ENCODE data around the gene ARHGAP24.

ARHGAP24 gene

DNA sequence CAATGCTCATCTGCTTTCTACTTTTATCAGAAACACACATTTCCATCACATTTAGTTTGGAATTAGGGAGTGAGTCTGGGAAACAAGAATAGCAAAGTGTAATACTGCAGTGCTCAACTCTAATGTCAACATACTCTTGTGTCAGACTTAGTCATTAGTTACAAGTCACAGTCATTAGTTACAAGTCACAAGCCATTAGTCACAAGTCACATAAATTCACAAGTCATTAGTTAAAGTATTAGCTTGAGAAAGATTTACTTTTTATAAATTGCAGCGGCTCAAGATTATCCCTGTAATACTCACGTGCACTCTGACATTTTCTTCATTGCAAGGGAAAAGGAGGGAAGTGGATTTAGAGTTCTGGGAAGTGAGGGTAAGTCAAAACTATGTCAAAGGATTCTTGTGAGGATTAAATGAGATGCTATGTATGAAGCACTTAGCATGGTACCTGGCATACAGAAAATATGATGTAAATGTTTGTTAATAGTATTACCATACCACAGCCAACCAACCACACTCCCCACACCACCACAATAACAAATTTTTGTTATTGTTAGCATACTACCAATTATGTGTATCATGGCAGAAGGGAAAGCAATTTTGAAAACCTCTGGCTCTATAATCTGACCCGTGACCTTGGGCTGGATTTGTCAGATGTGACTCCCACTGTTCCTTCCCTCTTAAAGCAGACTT, 116.6 kb downstream of the ARHGAP24 start:
- TF ChIP-seq, protein P1, sequence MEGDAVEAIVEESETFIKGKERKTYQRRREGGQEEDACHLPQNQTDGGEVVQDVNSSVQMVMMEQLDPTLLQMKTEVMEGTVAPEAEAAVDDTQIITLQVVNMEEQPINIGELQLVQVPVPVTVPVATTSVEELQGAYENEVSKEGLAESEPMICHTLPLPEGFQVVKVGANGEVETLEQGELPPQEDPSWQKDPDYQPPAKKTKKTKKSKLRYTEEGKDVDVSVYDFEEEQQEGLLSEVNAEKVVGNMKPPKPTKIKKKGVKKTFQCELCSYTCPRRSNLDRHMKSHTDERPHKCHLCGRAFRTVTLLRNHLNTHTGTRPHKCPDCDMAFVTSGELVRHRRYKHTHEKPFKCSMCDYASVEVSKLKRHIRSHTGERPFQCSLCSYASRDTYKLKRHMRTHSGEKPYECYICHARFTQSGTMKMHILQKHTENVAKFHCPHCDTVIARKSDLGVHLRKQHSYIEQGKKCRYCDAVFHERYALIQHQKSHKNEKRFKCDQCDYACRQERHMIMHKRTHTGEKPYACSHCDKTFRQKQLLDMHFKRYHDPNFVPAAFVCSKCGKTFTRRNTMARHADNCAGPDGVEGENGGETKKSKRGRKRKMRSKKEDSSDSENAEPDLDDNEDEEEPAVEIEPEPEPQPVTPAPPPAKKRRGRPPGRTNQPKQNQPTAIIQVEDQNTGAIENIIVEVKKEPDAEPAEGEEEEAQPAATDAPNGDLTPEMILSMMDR (IDR thresholded peaks at IDR 0.05; ENCODE audit: low read depth, low read length): no peak
- in situ Hi-C loops (cut with HindIII; ENCODE audit: low sequenced_read_pairs): no loop called here
- no peak overlapping the region for H3K4me3 ChIP-seq (ENCODE audit: low read depth, low read length)
- no peak for DNase-seq (ENCODE audit: low read depth, low spot score)

- H3K4me3 ChIP-seq (ENCODE audit: low read depth, low read length): no peak overlapping the region
- no peak for DNase-seq (ENCODE audit: low read depth, low spot score)
- TF ChIP-seq, protein P1 (IDR thresholded peaks at IDR 0.05; ENCODE audit: low read depth, low read length): no peak
- in situ Hi-C loops (cut with HindIII; ENCODE audit: low sequenced_read_pairs): no loop called here
Observed at GRCh38 chr4:85595098-85595775, 120.3 kb downstream of the ARHGAP24 start.

GRCh38 chr4:85595796-85596559, 121.0 kb downstream of the ARHGAP24 start:
- TF ChIP-seq, protein P1 (IDR thresholded peaks at IDR 0.05; ENCODE audit: low read depth, low read length): no peak
- H3K4me3 ChIP-seq (ENCODE audit: low read depth, low read length): no peak overlapping the region
- in situ Hi-C loops (cut with HindIII; ENCODE audit: low sequenced_read_pairs): no loop called here
- DNase-seq (ENCODE audit: low read depth, low spot score): no peak

GRCh38 chr4:85598936-85599335, 124.0 kb downstream of the ARHGAP24 start:
- H3K4me3 ChIP-seq (ENCODE audit: low read depth, low read length): no peak overlapping the region
- TF ChIP-seq, protein P1 (IDR thresholded peaks at IDR 0.05; ENCODE audit: low read depth, low read length): no peak
- in situ Hi-C loops (cut with HindIII; ENCODE audit: low sequenced_read_pairs): no loop called here
- DNase-seq (ENCODE audit: low read depth, low spot score): no peak

DNA sequence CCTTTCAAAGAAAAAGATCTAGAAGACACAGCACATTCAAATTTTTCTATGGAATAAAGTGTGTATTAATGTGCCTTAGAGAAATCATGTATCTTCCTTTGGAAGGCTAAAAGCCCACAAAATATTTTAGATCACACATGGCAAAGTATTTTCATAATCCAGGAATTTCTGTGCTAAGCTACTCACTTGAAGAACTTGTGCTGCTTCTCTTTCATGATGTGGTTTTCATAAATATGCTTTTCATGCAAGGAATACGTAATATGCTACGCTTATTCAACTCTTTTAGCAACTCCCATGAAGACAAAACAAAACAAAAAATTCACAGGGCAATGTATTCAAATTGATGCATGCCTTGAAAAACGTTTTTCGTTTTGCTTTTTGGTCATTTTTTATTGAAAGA, 125.6 kb downstream of the ARHGAP24 start:
- DNase-seq (ENCODE audit: low read depth, low spot score): no peak
- in situ Hi-C loops (cut with HindIII; ENCODE audit: low sequenced_read_pairs): no loop called here
- H3K4me3 ChIP-seq (ENCODE audit: low read depth, low read length): no peak overlapping the region
- TF ChIP-seq, protein P1 (IDR thresholded peaks at IDR 0.05; ENCODE audit: low read depth, low read length): no peak

DNA sequence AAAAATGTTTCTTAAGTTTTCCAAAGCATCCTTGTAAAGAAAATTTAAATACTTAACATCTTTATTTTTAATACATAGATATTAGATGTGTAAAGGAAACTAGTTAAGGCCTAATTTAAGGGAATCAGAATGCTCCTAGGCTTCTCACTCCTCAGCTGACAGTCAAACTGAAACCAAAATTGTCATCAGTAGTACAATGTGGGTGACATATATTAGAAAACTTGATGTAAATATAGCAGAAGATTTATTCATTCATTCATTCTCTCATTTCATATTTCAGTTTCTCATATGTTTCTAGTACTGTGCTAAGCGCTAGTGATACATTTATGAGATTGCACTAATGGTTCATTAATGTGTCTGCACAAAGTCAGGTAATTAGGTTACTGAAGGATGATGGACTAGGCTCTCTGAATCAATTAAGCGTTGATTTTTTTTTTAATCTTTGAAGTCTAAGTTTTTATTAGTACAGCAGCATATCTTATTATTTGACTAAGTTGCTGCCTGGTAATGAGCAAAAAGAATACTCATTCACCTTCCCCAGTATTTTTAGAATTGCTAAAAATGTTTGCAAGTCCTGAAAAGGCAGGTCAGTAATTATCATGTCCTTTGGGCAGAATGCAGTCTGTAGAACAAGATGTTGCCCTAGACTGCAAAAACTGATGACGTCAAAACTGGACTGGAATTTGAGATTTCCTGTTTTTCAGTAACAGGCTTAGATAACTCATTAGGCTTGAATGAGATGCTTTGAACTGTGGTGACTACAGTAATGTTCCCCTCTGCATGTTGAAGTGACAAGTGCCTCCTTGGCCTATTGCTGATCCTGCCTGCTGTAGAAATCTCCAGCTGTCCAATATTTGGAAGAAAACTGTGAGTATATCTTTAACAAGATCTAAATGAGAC, 128.7 kb downstream of the ARHGAP24 start:
- H3K4me3 ChIP-seq (ENCODE audit: low read depth, low read length): no peak overlapping the region
- TF ChIP-seq, protein P1 (IDR thresholded peaks at IDR 0.05; ENCODE audit: low read depth, low read length): no peak
- peak; percentile 19 for DNase-seq (ENCODE audit: low read depth, low spot score)
- in situ Hi-C loops (cut with HindIII; ENCODE audit: low sequenced_read_pairs): no loop called here

Measured in astrocyte of the spinal cord (primary cell).